GM18520 (cell line): ENCODE results near the gene POLD4.

Source experiments
- ATAC-seq: cut with Tn5 transposase; IDR thresholded peaks from one replicate; pipeline ENCODE4 v1.9.1; 2021; ENCODE audit not compliant: unreplicated experiment

The POLD4 gene

DNA sequence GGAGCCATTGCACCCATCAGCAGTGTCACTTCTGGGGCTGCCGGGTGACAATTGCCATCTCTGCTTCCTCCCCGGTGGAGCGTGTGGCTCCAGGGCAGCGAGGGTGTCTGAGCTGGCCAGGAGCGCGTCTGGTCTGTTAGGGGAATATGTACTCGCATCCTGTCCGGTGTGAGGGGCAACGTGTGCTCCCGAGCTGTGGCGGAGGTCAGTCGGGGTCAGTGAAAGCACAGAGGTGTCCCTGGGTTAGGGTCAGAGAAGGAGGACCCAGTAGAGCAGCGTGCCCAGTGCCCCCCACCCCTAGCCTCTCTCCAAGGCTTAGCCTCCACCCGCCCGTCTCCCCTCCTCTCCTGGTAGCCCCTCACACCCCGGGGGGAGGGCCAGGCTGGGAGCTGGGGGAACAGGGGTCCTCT lies 18.6 kb upstream of the POLD4 start:
- ATAC-seq, result no peak

DNA sequence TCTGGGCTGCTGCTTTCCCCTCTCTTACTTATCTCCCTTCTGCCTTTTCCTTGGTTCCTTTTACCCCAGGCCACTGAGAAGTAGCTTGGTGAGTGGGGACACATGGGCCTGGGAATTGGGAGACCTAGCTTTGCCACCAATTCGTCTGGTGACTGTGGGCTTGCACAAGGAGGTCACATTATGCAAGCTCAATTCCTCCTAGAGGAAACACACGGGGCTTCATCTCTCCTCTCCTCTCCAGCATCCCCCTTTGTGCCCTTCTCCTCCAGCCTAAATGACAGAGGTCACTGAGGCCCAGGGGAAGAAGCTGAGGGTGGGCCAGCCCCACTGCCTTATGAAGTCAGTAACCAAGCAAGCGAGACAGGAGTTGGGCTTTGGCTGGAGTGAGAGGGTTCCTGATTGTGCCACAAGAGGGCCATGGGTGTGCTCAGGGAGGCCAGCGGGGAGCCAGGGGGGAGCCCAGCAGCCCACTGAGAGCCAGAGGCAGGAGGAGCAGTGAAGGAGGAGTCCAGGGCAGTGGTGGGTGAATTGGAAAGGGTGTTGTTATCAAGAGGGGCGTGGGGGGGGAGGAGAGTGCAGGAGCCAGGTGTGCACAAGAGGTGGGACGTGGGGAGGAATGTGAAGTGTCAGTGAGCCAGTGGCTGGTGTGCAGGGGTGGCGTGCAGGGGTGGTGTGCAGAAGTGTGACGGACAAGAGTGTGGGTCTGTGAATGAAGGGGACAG lies 18.0 kb upstream of the POLD4 start:
- no peak for ATAC-seq

DNA sequence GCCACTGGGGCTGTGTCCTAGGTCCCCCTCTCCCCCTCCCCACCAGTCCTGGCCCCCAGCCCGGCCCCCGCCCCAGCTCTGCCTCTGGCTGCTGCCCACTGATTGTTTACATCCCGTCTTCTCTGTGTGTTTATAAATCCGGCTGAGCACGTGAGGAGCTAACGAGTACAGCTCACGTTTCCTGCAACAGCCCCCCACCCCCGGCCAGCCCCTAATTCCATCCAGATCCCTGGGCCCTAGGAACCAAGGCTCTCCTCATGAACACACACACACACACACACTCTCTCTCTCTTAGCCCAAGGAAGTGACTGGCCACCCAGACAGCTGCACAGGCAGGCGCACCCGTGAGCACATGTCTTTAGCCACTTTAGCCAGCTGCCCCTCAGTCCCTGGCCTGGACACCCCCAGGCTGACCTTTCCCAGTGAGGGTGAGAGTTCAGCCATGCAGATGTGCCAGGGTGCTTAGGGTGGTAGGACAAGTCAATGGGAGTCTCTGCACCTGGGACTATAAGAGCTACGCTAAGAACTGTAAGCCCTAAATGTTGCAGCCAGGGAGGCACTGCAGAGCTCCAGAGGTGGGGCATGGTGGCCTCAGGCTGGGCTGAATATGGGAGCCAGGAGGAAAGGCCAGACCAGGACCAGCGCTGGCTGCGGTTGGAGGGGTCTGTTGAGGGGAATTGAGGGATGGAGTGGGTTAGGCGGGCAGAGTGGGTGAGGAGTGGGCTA lies 17.2 kb upstream of the POLD4 start:
- ATAC-seq, result no peak

DNA sequence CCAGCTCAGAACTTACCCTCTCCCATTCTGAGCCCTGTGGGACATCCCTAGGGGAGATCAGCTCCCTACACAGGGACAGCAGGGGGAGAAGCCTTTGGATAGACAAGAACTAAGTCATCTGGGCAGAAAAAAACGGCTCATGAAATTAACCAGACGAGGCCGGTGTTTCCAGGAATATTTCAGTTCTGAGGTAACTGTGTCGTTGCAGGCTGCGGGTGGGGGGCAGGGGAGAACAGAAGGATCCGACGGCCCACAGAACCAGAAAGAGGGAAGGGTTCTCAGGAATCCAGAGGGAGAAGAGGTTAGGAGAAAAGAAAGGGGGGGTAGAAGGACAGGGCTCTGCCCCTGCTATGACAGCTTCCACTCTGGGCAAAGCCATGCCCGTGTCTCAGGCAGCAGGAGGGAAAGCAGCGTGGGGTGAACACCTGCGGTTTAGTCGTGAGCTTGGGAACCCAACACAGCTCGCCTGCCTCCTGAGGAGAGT lies 16.5 kb upstream of the POLD4 start:
- ATAC-seq, result no peak

DNA sequence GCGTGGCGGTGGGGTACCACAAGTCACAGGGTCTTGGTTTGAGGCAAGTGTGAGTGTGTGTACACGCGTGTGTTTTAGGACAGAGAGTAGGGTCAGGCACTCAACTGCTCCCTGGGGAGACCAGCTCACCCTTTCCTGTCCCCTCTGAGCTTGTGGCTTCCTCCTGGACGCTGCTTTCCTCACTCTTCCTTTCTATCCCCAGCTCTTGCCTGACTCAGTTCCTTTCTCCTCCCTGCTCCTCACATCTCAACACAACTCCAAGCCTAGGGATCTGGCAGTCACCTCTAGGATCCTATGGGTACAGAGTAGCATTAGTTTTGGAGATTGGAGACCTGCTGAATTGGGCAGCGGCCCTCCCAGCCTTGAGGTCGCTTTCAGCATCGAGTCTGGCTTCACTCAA lies 15.9 kb upstream of the POLD4 start:
- ATAC-seq, result no peak

DNA sequence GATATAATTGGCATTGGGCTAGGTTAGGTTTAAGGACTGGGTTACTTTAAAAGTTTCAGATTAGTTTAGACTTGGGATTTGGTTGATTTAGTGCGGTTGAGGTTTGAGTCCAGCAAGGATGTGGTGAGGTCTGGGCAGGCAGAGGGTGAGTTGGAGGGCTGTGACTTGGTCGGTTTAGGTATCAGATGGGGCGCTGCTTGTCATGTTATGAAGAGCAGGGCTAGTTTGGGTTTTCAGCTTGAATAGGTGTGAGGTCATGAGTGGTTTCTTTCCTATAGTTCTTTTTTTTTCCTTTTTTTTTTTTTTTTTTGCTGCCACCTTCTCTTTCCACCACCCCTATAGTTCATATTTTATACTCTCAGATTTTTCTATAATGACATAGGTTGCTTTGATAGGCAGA lies 15.3 kb upstream of the POLD4 start:
- no peak for ATAC-seq

DNA sequence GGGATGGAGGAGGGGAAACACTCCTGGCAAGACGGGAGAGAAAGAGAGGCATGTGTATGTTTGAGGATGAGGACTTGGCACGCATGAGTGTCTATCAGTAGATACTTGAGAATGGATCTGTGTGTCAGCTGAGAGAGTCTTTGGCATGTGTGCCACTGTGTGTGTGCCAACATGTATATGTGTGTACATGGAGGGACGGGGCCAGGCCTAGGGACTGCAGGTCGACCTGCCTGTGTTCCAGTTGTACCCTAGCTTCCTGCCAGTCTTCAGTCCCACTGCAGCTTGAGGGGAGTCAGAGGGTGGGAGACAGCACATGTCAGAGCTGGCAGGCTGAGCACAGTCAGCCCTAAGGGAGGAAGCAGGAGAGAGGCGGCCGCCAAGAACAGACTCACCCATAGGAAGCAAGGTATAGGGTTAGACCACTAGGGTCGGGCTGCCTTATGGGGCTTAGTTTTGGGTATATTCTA lies 14.4 kb upstream of the POLD4 start:
- no peak for ATAC-seq

DNA sequence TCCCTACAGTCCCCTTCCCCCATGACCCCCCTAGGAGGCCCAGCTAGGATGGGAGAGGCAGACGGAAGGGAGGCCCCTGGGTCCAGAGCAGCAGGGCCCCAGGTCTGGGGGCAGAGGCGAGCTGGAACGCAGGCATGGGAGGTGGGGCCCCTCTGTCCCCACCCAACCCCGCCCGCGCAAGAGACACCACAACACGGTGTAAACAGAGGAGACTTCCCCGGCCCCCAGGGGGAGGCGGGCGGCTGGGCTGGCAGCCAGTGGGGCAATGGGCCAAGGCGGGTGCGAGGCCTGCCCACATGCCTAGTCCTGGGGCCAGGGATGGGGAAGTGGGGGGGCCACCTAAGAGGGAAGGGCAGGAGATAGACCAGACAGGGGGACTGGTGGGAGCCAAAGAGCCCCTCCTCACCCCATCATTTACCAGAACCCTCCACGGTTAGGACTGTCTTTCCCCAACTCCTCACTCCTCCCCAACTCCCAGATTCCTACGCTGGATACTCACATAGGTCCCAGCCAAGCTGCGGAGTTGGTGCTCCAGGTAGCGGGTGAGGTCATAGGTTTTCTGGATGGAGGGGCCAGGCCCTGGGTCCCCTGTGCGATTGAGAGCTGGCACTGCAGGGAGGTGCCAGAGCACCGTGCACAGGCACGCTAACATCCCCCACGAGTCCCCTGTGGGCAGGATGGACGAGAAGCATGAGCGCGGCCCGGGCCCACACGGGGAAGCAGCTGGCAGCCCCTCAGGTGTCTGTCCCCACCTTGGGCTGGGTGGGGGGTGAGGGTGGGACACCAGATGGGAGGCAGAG lies 13.8 kb upstream of the POLD4 start:
- ATAC-seq, result no peak

DNA sequence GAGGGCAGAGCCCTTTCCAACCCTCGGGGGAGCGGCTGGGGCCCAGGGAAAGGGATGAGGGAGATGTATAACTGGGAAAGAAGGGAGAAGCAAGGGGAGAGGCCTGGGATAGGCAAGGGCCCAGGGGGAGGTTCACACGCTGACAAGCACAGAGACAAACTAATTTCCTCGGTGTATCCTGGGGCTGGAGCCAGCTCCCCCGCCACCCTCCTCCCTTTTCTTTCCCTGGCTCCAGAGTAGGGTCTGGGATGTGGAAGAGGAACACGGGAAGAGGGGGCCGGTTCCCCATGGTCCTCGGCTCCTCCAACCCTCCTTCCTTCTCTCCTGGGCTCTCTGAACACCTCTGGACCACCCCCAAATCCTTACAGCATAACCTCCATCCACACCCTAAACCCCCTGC lies 13.2 kb upstream of the POLD4 start:
- no peak for ATAC-seq

DNA sequence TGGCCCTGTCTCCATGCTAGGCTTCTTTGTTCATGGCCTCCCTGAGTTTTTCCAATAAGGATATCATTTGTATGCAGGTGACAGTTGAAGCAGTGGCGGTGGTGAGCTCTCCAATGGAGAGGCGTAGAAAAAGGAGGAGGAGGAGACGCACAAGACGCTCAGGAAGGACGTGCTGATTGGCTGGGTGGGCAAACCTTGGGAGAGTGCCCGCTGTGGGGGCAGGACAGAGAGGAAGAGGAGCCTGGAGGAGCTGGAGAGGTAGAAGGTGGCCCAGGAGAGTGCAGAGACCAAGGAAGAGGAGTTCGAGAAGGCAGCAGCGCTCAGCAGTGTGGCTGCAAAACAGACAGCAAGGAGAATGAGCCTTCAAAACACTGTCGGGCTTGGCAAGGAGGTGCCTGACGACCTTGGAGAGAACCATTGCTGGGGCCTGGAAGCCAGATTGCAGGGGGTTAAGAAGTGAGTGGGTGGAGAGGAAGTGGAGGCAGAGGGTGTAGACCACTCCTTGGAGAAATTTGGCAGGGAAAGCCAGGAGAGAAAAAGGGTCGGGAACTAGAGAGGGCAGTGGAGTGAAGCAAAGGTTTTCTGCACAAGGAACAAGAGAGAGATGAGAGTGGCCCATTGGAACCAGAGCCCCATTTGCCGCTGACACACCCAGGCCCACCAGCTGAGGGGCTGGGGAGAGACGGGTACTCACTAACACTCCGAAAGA lies 12.5 kb upstream of the POLD4 start:
- no peak for ATAC-seq

DNA sequence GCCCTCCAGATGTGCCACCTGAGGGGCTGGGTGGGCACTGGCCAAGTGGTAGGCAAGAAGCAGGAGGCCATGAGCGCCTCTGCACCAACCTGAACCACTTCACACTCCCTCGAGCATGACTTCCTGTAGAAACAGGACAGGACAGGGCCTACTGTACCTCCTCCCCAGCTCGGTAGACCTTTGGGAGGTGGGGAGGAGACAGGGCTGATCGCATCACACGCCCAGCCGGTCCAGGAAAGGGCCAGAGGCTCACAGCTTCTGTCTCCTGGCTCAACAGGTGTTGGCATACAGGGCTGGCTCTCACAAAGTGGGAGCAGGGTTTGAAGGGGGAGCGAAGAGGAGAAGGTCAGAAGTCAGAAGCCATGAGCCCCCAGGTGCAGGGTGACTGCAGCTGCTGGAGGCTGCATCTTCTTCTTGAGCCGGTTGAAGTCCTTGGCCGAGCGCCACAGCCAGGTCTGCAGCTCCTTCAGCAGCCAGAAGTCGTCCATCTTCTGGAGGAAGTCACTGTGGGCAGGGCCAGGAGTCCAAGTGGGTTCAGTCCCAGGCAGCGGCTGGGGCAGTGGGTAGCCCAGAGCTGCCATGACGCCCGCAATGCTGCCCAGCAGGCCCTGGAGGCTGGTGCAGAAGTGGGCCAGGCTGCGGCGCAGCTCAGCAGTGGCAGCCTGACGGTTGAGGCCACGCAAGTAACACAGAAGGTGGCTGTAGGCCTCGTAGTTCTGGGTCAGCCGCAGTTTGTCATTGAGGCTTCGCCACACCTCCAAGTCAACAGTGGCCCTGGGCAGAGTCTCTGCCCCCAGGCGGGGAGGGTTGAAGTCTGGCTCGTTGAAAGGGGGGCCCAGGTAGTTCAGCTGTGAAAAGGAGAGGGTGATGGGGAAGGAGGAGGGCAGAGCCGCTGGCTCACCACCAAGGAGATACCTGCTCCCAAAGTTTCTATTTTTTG lies 11.7 kb upstream of the POLD4 start:
- ATAC-seq, result no peak

DNA sequence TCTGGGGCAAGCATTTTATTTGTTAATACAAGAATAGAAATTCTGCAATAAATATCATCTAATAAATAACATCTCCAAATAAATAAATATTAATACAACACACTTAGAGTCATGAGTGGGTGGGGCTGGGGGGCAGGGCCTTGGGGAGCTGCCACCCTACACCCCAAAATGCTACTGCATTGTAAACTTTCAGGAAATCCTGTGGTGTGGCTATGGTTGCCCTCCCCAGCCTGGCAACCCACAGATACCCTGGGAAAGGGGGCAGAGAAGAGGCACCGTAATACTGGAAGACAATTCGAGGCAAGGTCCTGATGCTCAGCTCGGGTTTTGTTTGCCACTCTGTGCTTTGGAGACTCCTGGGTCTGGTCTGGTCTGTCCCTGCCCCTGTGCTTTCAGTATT lies 10.8 kb upstream of the POLD4 start:
- ATAC-seq, result no peak

DNA sequence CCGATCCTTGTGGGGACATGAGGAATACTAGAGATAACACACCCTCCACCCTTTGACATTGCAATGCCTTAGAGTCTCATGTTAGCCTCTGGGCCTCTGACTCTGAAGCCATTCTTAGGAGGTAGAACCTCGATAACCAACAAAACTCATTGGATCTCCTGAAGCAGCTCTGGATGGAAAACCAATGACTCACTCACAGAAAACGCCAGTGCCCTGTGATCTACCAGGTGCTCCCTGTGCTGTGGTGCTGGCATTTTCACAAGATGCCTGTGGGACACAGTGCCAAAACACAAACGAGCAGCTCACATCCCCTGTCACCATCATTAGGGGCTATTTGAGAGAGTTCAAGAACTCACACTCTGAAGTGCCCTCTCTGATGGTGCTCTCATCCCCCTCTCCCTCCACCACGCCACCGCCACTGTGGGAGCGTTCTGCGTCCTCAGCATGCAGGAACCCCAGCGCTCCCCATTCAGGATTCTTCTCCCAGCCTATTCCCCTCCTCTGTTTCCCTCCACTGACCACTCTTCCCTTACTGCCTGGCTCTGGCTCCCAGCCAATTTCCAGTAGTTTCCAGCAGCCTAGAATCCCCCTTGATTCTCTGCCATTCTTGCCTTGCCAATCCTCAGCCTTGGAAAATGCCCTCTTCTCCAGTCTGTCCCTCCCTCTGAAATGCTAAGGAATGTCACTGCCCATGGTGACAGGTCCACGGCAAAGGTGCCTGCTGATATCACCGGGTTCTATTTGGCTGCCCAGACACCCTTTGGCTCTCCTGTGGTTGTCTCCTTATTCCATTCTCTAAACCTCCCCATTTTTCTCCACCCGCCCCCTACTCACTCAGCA lies 4.7 kb upstream of the POLD4 start:
- ATAC-seq, result no peak

DNA sequence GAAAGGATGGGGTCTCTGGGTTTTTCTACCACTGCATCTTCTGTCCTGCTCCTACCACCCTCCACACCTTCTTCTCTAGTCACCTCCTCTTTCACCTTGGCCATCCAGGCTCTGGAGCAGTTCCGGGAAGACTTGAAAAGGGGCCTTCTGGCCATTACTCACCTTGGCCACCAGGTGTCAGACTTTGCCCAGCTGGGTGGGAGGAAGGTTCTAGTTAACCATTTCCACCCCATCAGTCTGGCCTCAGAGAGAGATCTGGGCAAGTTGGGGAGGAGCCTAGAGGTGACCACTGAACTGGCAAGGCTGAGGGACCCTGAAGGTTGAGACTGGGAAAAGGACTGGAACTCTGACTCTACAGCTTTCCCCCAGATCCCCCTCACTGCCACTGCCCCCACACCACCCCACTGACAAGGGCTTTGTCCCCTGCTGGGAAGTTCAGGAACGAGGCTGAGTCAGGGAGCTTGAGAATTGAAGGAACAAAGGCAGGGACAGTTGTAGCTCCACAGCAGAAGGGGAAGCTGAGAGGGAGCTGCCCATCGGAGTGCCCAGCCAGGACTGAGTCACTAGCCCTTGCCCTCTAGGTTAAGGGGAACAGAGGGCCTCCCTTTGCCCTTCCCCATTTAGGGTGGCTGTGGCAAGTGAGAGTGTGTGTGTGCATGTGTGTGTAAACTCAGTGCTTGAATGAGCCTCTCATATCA lies 3.7 kb upstream of the POLD4 start:
- no peak for ATAC-seq

DNA sequence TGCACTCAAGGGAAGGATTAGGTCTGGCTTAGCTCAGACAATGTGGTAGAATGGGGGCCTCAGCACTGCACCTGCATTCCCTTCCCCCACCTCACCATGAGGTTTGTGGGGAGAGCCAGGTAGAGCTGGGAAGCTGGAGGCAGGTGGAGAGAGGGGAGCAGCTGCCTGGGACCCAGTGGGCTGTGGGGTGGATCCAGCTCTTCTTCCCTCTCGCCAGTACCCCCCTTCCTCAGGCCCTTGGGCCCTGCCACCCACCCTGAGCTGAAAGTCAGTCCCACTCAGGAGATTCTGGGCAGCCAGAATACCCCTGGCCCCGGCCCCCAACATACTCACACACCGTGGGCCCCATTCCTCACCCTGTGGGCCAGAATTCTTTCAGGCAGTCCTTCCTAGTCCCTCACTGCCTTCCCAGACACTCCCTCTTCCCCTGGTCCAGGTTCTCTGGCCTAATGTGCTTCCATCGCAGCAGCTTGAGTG lies 3.1 kb upstream of the POLD4 start:
- ATAC-seq, result no peak

DNA sequence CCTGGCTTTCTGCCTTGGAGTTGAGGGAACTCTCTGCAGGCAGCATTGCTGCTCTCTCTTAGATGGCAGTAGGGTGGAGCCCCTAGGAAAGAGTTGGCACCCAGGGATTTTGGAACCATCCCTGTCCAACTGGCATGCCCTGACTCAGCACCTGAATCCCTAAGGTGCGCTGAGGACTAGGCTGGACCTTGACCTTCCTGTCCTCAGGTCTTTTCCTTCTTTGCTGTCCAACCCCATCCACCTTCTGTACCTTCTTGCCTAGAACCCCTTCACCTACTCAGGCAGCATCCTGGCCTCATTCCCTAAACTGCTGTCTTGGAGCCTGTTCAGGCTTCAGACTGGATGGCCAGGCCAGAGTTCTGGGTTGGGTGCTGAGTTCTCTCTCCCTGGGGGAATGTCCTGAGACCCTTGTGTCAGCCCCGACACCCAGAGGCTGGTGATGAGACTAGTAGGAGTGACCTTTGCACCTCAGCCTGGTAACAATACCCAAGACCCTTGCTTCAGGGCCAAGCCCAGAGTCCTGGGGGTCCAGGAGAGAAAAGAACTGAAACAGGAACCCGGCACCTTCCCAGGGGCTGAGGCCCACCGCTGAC lies 2.5 kb upstream of the POLD4 start:
- ATAC-seq, result no peak

DNA sequence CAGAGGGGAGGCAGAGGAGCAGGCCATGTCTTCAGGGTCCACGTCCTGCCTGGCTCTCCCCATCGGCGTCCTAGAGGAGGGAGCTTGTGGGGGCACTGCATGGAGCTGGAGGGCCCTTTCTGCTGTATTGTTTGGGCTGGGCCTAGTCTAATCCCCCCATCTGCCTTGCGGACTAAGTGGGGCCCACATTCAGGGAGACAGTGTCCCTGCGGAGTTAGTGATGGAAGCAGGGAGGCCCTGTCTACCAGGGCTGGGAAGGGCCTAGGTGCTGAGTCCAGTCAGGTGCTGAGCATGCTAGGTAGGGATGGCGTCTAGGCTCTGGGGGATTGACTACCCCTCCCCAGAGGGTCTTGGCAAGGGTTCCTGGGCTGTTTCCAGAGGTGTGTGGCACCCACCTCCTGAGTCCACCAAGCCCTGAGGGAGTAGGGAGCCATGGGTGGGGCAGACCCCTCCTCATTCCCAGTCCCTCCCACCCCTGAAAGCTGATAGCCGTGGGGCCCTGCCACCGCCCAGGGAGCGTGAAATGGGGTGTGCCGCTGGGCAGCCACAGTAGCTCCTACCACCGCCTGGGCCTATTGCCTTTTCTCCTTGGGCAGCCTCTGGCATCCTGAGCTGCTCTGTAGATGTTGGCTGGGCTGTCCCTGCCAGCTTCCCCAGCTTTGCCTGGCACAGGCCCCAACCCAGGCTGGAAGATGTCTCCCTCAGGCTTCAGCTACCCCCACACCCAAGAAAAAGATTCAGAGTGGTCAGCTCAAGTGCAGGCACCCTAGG lies 1.9 kb upstream of the POLD4 start:
- ATAC-seq, result no peak
